Stimulated activated naive CD8-positive, alpha-beta T cell treated with anti-CD3 and anti-CD28 coated beads, Interleukin-15, Interleukin-2, amounts not matched to agents 100 U/mL and 50 U/mL, for 24 hours (primary cell): ENCODE data around the gene NLRP12.
"Not testable (repeated sequence)": the region's sequence is repeated elsewhere in the genome, so short reads cannot be mapped to it uniquely, and the experiment has no call there.

ENCODE experiments used
- ATAC-seq: fragments of 150-1000 bp; cut with Tn5 transposase; one replicate; pipeline ENCODE4 v1.10.0; 2021
- DNase-seq: peaks from one replicate; pipeline ENCODE4 v3.0.0; 2021

Gene NLRP12

GRCh38 chr19:53824134-53824611, at the start of gene NLRP12:
TSS of gene NLRP12 (minus strand) at chr19:53824314. CDS start at chr19:53824174, 140 bp downstream.
- ATAC-seq (peak; percentile 9), DNase-seq (no peak)

DNA sequence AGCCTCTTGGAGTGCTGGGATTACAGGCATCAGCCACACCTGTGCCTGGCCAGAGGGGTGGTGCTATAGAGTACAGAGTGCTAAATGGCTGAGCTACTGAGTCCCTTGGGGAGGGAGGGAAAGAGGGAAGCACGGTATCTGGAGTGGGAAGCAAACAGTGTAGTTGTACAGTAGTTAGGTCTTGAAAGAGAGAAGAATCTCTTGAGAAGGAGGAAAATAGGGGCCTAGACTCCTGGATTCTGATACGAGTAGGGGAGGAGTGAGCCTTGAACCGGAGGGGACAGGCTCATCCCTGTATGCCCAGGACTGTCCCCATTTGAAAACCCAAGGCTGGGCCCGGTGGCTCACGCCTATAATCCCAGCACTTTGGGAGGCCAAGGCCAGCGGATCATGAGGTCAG, 48.6 kb upstream of the NLRP12 start:
- ATAC-seq (no peak), DNase-seq (no peak)

DNA sequence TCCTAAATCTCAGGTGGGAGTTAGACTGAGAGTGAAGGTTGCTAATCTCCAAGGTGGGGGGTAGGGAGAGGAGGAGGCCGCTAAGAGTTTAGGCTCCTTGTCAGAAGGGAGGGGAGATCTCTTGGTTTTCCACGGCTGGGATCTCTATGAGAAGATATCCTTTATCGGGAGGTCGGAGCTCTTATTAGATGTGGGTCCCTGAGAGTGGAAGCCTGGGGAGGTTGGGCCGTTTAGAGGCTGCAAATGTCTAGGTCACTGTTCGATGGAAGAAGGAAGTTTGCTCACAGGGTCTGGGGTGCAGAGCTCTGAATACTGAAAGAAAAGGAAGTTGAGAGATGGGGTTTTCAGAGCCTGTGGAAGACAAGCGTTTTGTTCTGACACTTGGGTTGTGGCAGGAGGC, 47.3 kb upstream of the NLRP12 start:
- DNase-seq (no peak), ATAC-seq (no peak)

GRCh38 chr19:53870485-53870844, 46.4 kb upstream of the NLRP12 start:
- ATAC-seq (no peak), DNase-seq (no peak)

GRCh38 chr19:53869805-53870484, 45.8 kb upstream of the NLRP12 start:
- not testable (repeated sequence) for DNase-seq, ATAC-seq

GRCh38 chr19:53868892-53869804, 45.0 kb upstream of the NLRP12 start:
- ATAC-seq: peak; percentile 54
- DNase-seq: peak; percentile 85

DNA sequence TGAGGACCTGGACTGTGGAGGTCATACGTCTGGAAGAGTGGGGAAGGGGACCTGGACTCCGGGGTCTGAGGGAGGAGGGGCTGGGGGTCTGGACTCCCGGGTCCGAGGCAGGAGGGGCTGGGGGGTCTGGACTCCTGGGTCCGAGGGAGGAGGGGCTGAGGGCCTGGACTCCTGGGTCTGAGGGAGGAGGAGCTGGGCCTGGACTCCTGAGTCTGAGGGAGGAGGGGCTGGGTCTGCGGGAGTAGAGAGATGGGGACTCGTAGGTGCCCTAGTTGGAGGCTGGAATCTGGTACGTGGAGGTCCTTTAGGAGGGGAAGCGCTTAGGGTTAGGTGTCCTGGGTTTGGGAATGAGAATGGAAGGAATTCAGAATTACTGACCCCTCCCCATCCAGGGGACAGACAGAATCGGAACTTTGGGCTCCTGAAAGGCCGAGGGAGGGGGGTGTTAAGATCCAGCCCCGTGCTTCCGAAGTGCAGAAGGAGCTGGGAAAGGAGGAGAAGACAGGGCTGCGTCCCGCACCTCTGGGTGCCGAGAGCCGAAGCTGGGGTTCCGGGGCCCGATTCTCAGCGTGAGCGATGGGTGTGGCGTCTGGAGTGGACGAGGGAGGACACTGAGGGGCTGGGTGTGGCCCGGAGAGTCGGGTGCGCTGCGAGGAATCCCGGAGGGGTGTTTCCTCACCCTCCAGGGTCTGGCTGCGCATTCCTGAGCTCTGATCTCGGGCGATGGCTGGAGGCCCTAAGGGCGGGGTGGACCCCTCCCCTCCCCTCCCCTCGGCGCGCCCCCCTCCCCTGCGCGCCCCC, 44.2 kb upstream of the NLRP12 start:
- DNase-seq: peak; percentile 55
- no peak for ATAC-seq

DNA sequence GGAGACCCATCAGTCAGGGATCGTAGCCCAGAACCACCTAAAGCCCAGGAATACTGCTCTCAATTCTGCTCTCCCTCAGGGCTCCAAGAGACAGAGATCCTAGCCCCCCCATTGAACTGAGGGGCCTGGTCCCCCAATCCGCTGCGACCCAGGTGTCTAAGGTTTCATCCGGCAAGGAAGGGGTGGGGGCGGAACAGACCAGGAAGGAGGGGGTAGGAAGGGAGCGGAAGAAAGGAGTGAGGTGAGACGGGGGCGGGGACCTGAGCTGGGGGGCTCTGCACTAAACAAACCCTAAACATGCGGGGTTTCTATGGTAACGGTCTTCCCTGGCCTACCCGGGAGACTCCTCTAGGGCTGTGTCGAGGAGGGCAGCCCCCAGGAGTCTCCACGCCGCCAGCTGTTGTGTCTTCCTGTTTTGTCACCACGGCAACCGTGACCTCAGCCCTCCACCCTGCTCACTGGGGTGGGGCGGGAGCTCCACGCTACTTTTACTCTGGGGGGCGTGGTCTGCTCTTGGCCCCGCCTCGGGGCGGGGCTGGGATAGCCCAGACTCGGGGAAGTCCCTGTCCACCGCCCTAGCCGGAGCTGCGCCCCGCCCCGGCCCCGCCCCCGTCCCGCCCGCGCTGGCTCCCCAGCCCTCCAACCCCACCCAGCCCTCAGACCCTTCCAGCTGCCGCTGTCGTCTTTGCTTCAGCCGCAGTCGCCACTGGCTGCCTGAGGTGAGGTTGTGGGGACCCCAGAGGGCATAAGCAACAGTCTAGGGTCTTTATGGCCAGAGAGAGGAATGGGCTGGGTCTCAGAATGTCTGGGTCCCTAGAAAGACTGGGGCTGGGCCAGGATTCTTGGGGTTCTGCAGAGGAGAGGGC, 43.3 kb upstream of the NLRP12 start, which contains the start of gene MYADM:
Gene MYADM, plus strand, starts transcription at position 659 of the 866 bp plus-strand sequence. CDS start 5,647 bp downstream, outside the sequence.
- DNase-seq (peak; percentile 99), ATAC-seq (peak; percentile 87)

DNA sequence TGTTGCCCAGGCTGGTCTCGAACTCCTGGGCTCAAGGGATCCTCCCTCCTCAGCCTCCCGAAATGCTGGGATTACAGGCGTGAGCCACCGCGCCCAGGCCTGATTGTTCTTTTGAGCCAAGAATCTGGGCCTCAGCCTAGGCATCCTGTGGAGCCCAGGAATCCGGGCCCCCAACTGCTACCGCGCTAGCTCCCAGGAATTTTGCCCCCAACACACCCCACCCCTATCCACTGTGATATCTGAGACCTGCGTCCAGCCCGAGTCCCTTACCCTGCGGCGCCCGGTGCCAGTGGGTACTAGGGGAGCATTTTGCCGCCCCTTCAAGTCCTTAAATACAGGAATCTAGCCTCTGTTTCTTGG, 42.7 kb upstream of the NLRP12 start:
- DNase-seq (no peak), ATAC-seq (no peak)

DNA sequence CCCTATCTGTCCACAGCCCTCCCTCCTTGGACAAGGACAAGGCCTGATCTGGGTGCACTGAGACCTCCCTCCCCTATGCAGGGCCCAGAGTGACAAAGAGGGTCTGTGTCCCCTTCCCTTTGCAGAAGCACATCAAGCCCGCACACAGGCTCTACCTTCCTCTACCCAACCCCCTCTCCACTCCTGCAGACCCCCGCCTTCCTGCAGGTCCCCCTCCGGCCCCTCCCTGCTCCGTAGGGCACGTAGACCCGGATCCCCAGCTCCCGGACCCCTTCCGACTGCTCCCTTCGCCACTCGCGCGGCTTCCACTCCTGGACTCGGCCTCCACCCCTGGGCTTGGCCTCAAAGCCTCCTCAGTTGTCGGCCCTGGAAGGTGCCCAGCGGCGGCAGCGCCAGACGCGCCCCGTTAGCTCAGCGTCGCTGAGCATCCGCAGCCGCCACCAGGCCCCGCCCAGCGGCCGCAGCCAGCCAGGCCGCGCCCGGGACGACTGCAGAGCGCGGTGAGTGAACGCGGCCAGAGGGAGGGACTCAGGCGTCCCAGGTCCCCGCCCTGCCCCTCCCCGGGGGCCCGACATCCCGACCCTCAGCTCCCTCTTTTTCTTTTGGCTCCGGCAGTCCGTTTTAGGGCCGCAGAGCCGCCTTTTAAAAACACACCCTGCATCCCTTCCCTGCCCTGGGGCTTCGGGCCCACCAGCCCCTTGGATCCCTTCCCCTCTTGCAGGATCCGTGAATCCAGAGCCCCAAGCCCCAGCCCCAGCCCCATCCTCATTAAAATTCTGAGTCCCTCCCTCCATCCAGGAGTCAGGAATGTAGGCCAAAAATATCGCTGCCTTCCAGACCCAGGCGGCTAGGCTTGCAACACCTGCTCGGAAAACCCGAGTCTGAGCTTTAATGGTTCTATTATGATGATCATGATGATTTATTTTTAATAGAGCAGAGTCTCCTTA, 42.1 kb upstream of the NLRP12 start:
- ATAC-seq (peak; percentile 38), DNase-seq (peak; percentile 80)

GRCh38 chr19:53865523-53865917, 41.4 kb upstream of the NLRP12 start:
- DNase-seq (peak; percentile 23), ATAC-seq (no peak)

GRCh38 chr19:53864308-53864836, 40.3 kb upstream of the NLRP12 start:
- DNase-seq (no peak), ATAC-seq (no peak)

GRCh38 chr19:53853707-53854106, 29.6 kb upstream of the NLRP12 start:
- ATAC-seq (no peak), DNase-seq (no peak)

DNA sequence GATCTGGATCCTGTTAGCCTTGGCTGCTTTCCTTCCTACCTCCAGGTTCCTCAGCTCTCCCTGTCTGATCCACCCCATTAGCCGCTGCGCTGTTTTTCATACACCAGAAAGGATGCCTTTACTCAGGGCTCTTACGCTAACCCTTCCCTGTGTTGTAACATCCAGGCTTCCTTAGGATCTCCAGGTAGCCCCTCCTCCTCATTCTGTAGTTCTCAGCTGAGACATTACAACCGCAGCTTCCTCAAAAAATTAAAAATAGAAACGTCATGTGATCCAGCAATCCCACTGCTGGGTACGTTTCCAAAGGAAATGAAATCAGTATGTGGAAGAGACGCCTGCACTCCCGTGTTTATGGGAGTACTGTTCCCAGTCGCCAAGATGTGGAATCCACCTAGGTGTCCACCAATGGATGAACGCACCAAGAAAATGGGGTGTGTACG, 25.1 kb upstream of the NLRP12 start:
- DNase-seq (no peak), ATAC-seq (no peak)

DNA sequence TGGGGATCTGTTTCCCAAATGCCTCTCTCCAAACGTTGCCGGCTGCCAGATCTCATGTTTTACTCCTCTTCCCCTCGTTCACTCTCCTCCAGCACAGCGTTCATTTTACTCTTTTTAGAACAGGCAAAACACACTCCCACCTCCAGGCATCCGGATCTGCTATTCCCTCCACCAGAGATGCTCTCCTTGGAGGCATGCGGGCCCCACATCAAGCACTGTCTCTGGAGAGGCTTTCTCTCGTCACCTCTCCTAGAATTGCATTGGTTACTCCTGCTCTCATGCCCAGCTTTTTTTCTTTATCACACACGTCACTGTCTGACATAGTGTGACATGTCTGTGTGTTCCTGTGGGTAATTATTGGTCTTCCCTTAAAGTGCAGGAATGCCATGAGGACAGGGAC, 23.4 kb upstream of the NLRP12 start:
- ATAC-seq: no peak
- DNase-seq: no peak

DNA sequence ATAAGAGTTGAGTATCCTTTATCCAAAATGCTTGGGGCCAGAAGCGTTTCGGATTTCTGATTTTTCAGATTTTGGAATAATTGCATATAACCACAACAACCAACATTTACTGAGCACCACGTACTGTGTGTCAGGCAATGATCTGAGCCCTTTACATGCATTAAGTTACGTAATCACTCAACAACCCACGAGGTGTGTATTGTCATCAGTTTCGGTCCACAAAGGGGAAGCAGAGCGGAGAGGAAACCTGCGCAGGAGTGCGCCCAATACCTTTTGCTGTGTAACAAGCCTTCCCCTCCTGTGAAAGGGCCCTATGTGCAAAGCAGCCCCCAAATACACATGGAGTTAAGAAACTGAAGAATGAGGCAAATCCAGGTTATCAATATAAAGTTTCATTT, 20.7 kb upstream of the NLRP12 start:
- ATAC-seq: no peak
- DNase-seq: no peak

DNA sequence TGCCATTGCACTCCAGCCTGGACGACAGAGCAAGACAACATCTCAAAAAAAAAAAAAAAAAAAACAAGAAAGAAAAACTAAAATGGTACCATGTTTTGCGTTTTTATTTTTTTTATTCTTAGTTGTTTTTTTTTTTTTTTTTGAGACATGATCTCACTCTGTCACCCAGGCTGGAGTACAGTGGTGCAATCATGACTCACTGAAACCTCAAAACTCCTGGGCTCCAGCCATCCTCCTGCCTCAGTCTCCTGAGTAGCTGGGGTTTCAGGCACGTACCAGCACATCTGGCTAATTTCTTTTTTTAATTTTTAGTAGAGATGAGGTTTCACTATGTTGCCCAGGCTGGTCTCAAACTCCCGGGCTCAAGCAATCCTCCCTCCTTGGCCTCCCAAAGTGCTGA, 16.8 kb upstream of the NLRP12 start:
- not testable (repeated sequence) for DNase-seq, ATAC-seq

- not testable (repeated sequence) for DNase-seq, ATAC-seq
Measured at GRCh38 chr19:53840241-53840640, 16.1 kb upstream of the NLRP12 start.

- not testable (repeated sequence) for DNase-seq, ATAC-seq
Measured at GRCh38 chr19:53838446-53838845, 14.3 kb upstream of the NLRP12 start.

GRCh38 chr19:53832861-53833260, 8.7 kb upstream of the NLRP12 start:
- not testable (repeated sequence) for DNase-seq, ATAC-seq
